Activated CD8-positive, alpha-beta memory T cell treated with anti-CD3 and anti-CD28 coated beads for 4 hours (primary cell): ENCODE data around the gene TMX4.

Source experiments
- DNase-seq, 2 donors: peaks; one replicate each; pipeline ENCODE4 v3.0.0-alpha.2; 2020; ENCODE audit warnings: low read depth in 2 of 2

The TMX4 gene

DNA sequence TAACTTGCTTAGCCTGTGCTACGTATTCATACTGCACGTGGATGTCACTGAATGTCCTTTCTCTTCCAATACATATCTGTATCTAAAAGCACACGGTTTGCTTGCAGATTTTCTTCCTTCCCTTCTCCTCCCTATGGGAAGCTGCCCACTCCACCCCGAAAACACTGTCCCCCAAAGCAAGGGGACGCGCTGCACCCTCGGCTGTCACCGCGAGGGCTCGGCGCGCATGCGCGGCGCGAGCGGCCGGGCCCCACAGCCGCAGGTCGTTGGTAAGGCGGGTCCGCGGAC lies 659 bp downstream of the TMX4 start:
- DNase-seq, result peak; percentile 34 to 39

DNA sequence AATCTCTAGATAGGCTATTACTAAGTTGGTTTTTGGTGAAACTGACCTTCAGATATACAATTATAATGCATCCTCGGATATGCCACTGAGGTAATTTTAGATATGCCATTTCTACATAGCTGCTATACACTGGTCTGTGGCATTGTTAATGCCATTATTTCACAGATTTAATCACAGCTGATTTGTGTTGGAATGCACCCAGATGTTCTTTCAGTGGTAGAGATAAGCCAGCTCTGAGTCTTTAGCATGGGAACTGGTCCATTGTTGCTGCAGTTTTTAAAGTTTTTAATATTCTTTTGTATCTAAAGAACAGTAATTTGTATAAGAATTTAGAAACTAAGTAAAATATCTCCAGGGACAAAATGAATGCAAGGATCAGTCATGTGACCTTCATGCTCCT lies 6.8 kb downstream of the TMX4 start:
- no peak for DNase-seq

DNA sequence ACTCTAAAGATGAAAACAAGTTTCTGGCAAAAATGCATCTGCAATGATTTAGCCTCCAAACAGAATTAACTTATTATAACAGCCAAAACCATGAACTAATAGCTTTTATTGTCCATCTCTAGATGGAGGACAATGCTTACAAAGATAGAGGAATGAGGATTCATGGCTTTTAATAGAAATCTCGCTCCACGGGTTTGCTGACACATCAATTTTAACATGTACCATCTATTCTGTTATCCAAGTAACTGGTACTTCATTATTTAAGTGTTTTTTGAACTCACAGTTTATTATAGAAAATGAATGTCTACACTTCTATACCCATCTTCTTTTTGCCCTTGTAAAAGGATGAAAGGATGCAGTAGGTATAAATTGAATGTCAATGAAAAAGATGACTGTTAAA lies 10.8 kb downstream of the TMX4 start:
- DNase-seq, result no peak

DNA sequence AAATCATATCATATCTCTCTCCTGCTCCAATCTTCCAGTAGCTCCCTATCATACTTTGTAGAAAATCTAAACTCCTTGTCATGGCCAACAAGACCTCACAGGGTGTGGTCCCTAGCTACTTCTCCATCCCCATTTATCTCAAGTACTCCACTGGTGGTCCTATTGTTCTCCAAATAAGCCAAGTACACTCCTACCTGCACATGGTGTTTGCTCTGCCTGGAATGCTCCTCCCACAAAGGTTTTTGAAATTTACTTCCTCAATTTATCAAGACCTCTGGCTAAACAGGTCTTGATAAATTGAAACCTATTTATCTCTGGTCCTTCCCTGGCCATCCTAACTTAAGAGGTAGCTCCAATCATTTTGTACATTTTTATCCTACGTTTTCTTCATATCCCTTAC lies 12.1 kb downstream of the TMX4 start:
- no peak for DNase-seq

DNA sequence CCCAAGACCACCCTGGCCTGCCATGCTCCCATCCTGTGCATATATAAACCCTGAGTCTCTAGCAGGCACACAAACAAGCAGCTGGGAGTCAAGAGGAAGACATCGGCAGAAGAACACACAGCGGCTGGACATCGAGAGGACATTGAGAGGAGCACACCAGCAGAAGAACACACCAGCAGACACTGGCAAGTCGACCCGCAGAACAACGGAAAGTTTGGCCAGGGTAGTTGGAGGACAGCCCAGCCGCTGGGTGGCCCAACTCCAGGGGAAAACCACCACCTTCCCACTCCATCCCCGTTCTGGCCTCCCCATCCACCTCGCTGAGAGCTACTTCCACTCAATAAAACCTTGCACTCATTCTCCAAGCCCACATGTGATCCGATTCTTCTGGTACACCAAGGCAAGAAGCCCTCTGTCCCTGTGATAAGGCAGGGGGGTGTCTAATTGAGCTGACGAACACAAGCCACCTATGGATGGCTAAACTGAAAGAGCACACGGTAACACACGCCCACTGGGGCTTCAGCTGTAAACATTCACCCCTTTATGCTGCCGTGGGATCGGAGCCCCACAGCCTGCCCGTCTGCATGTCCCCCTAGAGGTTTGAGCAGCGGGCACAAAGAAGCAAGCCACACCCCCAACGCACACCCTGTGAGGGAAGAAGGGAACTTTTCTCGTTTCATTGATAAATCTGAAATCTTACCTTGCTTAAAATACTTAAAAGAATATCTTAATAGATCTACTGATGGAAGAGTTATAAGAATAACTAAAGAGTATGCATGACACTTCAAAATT lies 13.8 kb downstream of the TMX4 start:
- no peak for DNase-seq

DNA sequence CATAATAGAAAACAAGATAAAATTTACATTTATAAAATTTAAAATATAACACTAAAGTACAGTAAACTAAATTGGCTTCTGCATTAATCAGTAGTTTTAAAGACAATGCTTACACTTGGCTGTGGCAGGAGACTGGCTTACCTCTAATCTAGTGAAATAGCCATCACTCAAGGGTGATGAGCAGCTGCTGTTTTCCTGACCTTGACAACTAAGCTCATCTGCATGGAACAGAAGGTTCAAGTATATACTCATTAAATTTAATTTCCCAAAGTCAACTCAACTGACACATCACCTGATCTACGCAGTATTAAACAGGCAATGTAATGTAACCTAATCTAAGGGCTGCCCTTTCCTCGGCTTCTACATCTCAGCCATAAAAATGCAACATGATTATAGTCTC lies 14.5 kb downstream of the TMX4 start:
- DNase-seq, result no peak

DNA sequence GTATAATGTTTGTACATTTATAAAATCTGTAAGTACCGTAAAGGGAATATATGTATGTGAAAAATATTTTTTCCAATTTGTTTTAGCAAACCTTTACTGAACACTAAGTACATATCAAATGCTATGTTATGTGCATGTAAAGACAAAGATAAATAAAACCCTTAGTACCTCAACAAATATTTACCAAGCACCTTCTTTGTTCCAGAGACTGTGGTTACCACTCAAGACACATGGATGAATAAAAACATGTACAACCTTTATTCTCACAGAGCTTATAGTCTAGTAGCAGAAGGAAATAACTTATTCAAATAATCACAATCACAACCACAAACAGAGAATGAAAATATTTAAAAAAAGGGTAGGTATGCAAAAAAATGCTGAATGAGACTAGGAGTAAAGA lies 17.5 kb downstream of the TMX4 start:
- DNase-seq, result no peak

DNA sequence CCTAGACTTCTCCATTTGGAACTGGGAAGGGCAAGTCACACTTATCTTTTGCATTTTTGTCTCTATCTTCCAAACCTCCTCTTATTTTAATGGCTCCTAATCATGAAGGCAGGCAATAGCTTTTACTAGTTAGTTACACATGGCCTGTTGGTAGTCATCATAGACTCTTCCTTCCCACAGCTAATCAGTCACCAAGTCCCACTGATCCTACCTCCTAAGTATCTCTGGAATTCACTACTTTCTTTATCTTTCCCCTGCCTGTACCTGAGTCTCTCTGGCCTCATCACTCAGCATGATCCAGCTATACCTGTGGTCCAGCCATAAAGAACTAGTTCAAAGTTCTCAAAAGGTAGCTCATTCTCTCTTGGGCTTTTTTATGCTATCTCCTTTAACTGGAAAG lies 18.8 kb downstream of the TMX4 start:
- DNase-seq, result no peak

DNA sequence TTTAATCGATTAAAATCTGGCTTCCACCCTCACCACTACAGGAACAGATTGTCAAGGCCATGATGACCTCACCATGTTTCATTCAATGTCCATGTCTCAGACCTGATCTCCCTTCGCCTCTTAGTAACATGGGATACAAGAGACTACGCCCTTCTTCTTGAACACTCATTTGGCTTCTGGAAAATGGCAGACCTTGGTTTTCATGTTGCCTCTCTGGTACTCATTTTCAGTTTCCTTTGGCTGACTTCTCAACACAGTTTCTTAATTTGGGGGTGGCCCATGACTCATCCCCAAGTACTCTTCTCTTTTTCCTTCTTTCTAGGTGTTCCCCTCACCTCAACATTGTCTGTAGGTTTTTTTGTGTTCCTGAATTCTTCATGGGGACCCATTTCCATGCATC lies 22.7 kb downstream of the TMX4 start:
- no peak for DNase-seq

DNA sequence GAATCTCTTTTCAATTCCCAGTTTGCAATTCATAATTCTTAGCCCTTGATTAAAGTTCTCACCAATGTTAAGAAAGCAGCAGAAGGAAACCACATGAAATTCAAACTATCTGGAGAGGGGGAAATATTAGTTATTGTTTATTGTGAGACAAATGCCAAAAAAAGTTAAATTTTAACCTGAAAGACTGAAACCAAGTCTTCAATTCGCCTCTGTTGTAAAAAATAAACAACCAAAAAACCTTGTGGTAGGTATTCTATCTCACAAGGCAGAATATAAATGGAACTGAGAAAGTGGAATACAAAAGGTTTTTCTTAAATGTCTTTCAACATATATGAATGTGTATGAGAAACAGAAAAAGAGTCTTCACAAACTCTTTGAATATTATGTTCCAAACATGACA lies 24.8 kb downstream of the TMX4 start:
- DNase-seq, result no peak

DNA sequence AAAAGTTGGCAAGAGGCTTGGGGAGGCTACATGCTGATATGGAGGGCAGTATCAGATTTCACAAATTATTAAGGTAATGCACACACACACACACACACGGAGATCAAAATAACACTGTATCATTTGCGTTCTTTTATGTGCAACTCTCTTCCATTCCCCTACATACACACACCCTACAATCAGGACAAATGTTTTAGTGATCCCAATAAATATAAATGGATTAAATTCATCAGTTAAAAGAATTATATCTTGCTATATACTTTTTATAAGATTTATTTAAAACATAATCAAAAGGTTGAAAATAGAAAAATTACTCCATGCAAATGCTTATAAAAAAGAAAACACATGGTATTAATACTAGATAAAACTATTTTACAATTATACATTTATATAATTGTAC lies 25.9 kb downstream of the TMX4 start:
- DNase-seq, result no peak

DNA sequence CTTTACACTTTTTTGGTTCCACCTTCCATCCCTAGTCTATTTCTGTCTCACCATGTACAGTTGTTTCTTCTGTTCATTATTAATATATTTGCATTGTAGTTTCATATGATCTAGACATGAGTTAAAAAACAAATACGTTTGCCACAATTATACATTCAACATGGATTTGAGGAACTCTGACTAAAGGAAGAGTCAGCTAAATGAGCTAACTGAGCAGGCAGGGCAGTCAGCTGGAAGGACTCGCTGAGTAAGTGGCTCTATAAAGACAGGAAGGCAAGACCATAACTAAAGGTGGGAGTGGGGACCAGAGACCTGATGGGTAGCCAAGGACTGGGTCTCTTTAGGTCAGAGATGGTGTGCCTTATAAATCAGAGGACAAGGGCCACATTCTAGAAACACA lies 26.3 kb downstream of the TMX4 start:
- DNase-seq, result no peak

DNA sequence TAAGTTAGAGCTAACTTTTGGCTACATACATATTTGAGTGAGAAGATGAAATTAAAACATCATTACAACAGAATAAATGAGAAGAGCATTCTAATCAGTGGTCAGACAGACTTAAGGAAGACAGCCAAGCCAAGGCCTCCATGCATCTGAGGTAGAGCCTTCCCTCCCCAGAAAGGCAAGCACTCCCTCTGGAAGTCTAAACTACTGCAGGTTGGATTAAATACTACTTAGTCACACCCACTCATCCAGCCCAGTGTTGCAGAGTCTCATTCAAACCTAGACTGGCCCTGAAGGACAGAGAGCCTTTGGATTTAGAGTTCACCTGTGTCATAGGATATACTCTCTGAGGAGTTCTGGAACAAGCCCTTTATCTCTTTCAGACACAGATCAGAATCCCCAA lies 29.2 kb downstream of the TMX4 start:
- DNase-seq, result no peak

DNA sequence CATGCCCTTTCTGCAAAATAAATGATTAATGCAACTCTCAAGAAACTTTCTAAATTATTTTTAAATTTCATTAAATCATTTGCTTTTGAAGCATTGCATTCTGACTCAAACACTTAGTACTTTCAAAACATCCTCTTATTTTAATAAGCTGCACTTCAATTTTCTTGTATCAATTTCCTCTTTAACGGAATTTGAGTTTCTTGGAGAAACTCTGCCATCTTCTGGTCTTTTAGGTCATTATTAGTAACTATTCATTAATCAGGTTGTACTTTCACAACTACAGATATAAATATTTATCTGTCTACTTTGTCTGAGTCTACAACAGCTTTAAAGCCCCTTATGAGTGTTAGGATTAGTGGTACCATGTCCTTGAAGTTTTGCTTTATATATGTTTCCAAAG lies 30.2 kb downstream of the TMX4 start:
- DNase-seq, result no peak

DNA sequence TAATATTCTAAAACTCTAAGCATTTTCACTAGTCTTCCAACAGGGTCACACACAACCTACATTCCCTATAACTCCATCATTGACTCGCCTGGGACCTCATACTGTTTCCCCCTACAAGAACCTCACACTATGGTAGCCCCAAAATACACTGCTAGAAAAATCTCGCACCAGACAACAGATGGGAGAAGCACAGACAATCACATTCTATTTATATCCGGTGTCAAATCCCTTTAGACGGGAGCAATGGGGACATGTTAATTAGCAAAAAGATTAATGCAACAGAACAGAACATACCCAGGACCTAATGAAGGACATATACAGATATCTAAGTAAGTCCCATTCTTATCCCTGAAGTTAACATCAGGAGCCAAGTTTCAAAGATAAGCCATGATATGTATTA lies 33.6 kb downstream of the TMX4 start:
- no peak for DNase-seq

DNA sequence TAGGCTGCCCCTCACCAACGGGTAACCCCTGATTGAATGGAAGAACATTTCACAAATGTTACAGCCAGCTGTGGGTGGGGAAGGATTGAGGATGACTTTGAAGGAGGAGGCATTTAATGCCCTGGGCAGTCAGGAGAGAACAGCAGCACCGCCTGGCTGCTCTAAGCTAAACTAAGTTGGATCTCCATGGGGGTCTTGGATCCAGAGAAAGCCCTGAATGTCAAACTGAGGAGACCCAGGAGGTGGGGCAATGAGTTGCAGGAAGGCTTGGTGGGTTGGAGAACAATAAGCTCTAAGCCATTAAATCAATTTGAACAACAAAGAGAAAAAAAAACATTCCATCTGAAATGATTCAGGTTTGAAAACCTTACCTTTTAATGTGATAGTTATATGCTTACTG lies 35.4 kb downstream of the TMX4 start:
- DNase-seq, result no peak

DNA sequence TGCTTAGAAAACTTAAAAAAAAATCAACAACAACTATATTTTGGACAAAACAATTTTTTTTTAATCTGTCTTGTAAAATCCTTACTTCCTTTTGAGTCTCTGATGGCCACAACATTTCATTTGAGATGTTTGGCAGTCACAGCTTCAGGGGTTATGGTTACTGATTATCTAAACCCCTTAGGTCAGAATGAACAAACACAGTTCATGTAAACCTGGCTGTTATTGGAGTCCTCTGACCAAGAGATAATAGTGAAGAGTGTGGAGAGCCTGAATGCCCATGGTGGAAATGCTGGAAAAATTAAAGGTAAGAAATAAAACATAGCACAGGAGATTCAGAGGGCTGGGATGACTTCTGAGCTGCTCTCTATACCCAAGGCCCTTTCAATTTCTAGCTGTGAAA lies 38.2 kb downstream of the TMX4 start:
- no peak for DNase-seq

DNA sequence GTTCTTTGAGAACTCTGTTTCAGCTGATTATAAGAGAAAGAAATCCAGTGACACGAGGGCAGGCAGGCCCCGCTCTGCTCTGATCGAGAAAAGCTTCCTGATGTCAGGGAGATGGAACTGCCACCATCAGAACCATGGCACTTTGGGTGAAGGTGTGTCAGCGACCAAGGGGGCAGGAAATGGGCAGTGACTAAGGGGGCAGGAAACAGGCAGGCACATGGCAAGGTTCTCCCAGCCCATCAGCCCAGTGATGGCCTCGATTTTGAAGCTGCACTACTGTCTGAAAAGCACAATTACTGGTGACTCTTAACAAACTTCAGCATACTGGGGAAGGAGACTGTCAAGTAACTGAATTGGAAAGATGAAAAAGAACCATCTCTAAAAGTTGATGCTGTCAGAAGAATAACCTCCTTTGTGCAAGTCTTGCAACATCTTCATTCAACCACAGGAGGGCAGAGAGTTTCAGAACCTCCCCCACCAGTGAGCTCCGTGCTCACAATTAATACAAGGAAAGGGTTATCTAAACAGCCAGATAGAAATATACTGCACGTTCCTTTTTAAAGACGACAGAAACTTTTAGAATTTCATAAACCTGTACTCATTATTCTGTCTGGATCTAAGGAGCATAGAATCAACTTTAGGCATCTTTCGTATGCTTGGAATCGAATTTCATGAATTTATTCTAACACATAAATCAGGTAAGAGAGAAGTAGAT lies 39.1 kb downstream of the TMX4 start:
- DNase-seq, result no peak

DNA sequence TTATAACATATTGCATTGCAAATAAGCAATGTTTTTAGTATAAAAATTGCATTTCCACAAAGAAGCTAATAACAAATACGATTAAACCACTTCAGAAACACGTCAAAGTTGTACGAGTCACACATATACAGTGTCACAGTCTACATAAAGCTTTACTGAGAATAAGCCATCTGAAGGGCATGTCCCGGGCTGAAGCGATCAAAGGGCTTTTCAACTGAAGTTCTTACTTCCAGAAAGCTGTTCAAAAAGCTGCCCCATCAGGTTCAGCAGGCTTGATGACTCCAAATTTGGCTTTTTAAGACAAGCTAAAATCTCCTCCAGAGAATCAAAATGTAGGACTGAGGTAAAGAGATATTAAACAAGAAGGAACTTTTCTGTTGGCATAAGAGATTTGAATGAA lies 41.9 kb downstream of the TMX4 start:
- no peak for DNase-seq

DNA sequence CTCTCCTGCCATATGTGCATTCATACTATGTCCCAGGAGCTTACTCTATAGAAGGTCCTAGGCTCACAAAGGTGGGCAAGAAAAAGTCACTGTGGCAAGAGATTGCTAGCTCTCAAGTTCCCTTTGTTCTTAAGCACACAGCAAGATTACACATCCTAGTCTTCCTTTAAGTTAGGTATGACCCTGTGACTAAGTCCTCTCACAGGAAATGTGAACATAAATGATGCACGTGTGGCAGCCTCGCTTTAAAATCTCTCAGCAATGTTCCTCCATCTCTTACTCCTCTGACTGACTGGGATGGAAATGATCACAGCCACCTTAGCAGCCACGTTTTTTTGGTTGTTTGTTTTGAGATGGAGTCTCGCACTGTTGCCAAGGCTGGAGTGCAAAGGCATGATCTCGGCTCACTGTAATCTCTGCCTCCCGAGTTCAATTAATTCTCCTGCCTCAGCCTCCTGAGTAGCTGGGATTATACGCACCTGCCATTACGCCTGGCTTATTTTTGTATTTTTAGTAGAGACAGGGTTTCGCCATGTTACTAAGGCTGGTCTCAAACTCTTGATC lies 43.6 kb downstream of the TMX4 start:
- no peak for DNase-seq

DNA sequence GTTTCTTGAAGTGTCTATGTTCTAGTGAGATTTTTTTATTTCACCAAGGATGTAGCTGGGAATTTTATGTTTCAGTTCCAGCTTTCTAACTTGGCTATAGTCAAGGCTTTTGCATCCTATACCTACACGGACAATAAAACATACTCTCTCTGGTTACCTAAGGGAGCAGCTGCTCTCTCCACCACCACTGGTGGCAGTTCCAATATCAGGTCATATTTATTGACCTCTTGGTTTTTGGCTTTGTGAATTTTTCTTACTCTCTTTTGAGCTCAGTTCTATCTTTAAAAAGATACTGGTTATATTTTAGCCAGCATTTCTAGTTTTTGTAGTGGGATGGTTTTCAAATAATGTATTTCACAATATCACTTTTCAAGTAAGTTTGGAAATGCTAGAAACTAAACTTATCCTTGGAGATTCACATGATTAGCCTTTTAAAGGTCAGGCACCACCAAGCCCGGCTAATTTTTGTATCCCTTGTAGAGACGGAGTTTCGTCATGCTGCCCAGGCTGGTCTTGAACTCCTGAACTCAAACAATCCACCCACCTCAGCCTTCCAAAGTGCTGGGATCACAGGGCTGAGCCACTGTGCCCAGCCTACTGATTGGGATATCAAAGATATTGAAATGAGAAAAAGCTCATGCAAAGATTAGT lies 44.7 kb downstream of the TMX4 start:
- no peak for DNase-seq

DNA sequence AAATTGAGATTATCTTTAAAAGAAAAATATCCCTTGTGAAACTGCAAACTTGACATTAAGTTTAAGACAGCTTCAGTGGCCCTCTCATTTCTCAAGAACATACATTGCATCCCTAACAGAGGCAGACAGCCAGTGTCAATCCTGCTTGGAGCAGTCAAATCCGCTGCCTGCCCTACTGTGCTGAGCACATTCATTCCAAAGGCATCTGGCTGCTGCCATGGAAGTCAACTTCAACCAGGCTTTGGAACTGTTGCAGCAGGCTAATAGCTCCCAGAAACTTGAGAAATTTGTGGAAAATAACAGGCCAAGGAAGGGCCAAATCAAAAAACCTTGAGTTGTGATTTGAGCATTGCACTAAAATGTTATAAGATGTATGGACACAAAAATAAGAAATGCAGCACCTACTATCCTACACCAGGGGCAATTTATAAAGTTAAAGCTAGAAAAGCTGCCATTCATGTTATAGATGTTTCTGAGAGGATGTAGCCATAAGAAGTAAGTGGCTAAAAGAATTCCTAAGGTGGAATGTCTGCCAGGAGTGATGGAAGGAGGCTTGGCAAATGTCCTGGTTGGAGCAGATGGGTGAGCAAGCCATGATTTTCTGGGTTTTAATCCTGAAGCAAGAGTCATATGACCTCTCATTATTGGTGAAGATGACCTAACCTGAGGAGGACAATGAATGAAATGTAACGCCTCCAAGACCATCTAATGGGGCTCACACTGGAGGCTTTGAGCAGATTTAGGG lies 47.9 kb downstream of the TMX4 start:
- no peak for DNase-seq
